ENCODE results near the gene P2RX2. TPM values are rescaled to one million over a fixed set of nuclear protein-coding genes. Genes with fewer than 3 reads are reported as not detected.

Gene P2RX2
- total RNA-seq, 1 donor from 2014 or later = not detected

DNA sequence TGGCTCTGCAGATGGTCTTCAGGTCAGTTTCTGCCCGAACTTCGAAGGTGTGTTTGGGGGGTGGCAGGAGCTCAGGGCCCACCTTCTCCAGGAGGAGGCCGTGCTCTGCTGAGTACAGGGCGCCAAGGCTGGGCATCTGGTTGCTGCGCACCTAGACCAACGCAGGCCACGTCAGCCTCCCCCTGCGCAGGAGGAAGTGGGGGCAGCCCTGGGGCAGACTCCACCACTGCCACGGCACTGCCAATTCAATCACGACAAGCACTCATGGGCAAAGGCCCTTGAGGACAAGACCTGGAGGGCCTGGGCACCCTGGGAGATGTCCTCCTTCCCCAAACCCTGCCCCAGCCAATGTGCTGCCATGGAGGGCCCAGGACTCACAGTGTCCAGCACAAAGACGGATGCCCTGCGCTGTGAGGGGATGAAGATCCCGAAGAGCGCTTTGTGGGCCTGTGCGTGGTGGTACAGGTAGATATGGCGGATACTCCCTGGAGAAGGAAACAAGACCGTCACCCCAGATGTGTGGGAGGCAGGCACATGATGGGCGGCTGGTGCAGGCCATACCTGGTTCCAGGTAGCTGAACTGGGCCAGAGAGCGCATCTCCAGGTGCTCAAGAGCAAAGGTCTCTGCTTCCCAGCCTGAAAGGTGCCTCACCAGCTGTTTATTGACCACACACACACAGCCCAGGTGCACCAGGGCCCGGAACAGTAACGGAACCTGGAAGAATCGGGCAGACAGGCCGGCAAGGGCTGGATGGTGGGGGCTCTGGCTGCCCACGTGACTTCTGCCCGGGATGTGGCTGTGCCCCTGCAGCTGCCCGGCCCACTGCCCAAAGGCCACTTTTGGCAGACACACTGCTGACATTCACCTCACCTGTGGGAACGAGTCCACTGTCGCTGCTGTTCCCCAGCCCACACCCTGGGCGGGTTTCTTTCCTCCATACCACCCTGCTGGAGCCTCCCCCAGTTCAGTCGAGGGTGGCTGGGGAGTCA lies 24.6 kb downstream of the P2RX2 start:
- intact Hi-C loops (cut with DNase I) = no loop called here
- Histone ChIP-seq H3K9me3 (no peaks in the 10 kb centered on the region), H3K27ac (no peak overlapping the region), H3K27me3 (no peaks in the 10 kb centered on the region), H3K4me3 (no peak overlapping the region), H3K36me3 (peaks cover 0 to 44% of the 10 kb centered on the region in 2 donors), H3K4me1 (no peaks in the 10 kb centered on the region)
- DNase-seq (ENCODE audit: extremely low spot score in 2 of 2) = no peak
- TF ChIP-seq POLR2A (IDR thresholded peaks at IDR 0.05) (no peak), POLR2AphosphoS5 (IDR thresholded peaks at IDR 0.05; ENCODE audit: insufficient read depth in 1 of 2, low read depth in 1 of 2) (no peak)
- TF ChIP-seq, protein P1, sequence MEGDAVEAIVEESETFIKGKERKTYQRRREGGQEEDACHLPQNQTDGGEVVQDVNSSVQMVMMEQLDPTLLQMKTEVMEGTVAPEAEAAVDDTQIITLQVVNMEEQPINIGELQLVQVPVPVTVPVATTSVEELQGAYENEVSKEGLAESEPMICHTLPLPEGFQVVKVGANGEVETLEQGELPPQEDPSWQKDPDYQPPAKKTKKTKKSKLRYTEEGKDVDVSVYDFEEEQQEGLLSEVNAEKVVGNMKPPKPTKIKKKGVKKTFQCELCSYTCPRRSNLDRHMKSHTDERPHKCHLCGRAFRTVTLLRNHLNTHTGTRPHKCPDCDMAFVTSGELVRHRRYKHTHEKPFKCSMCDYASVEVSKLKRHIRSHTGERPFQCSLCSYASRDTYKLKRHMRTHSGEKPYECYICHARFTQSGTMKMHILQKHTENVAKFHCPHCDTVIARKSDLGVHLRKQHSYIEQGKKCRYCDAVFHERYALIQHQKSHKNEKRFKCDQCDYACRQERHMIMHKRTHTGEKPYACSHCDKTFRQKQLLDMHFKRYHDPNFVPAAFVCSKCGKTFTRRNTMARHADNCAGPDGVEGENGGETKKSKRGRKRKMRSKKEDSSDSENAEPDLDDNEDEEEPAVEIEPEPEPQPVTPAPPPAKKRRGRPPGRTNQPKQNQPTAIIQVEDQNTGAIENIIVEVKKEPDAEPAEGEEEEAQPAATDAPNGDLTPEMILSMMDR (IDR thresholded peaks at IDR 0.05) = no peak

DNA sequence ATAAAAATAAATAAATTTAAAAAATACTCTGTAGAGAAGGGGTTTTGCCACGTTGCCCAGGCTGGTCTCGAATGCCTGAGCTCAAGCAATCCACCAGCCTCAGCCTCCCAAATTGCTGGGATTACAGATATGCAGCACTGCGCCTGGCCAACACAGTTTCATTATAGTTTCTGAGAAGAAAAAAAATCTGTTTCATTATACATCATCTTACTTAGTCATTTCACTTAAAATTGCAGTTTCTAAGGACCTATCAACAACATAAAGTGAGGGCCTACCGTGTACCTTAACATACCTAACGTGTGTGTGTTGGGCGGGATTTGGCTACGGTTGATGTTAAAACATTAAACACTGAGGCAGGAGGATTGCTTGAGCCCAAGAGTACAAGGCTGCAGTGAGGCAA lies 28.3 kb downstream of the P2RX2 start:
- intact Hi-C loops (cut with DNase I) = no loop called here
- Histone ChIP-seq H3K9me3 (no peaks in the 10 kb centered on the region), H3K36me3 (peaks cover 0 to 52% of the 10 kb centered on the region in 2 donors)

DNA sequence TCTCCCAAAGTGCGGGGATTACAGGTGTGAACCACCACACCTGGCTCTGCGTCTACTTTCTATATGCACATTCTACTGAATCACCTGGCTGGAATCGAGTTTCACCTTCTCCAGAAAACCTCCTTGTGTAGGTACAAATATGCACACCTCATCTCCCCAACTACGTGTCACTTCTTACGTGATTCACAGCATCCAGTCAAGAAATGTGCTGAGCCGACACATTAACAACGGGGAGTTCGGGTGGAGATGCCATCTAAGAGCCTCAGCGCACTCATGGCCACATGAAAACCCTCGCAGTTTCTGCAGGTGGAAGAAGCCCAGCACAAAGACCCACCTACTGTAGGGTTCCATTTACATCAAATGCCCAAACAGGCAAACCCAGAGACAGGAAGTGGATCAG lies 29.3 kb downstream of the P2RX2 start:
- H3K36me3 ChIP-seq = peaks cover 0 to 49% of the 10 kb centered on the region in 2 donors
- intact Hi-C loops (cut with DNase I) = no loop called here
- no peaks in the 10 kb centered on the region for H3K27me3 ChIP-seq

More for the DNA sequence above, 28.3 kb downstream of the P2RX2 start:
- Histone ChIP-seq H3K27me3 (no peaks in the 10 kb centered on the region), H3K4me3 (no peak overlapping the region), H3K4me1 (no peaks in the 10 kb centered on the region), H3K27ac (no peak overlapping the region)
- TF ChIP-seq POLR2A (IDR thresholded peaks at IDR 0.05) (no peak), POLR2AphosphoS5 (IDR thresholded peaks at IDR 0.05; ENCODE audit: insufficient read depth in 1 of 2, low read depth in 1 of 2) (no peak)
- TF ChIP-seq, protein P1 (IDR thresholded peaks at IDR 0.05) = no peak
- DNase-seq (ENCODE audit: extremely low spot score in 2 of 2) = no peak

DNA sequence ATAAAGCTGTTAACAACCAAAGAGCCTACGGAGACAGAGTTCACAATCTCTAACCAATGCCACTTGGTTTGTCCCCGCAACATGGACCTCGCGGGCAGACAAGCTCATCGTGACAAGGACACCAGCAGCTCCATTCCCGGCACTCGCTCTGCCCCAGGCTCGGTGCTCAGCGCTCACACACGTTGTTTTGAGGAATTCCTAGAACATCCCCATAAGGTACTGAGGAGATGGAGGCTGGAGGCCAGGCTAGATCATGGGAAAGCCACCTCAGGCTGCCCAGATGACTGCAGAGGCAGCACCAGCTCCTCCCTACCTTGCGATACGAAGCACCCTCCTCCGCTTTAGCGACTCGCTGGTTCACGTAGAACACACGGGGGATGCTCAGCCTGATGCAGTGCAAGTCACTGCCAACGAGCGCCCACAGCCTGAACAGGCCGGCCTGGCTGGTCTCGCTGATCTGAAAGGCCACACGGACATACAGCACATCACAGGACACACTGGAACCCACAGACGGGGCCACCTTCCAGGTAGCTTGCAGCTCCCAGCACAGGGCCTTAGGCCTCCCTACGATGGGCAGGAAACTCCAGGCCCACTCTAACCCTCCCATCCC lies 30.1 kb downstream of the P2RX2 start:
- H3K4me3 ChIP-seq = no peak overlapping the region
- DNase-seq (ENCODE audit: extremely low spot score in 2 of 2) = no peak
- H3K27ac ChIP-seq = no peak overlapping the region
- no peaks in the 10 kb centered on the region for H3K9me3 ChIP-seq
- H3K4me1 ChIP-seq = no peaks in the 10 kb centered on the region
- intact Hi-C loops (cut with DNase I) = no loop called here
- TF ChIP-seq POLR2A (IDR thresholded peaks at IDR 0.05) (no peak), POLR2AphosphoS5 (IDR thresholded peaks at IDR 0.05; ENCODE audit: insufficient read depth in 1 of 2, low read depth in 1 of 2) (no peak)
- TF ChIP-seq, protein P1 (IDR thresholded peaks at IDR 0.05) = no peak
- H3K27me3 ChIP-seq = no peaks in the 10 kb centered on the region
- peaks cover 0 to 47% of the 10 kb centered on the region in 2 donors for H3K36me3 ChIP-seq

More for the DNA sequence above, 29.3 kb downstream of the P2RX2 start:
- Histone ChIP-seq H3K4me3 (no peak overlapping the region), H3K9me3 (no peaks in the 10 kb centered on the region), H3K4me1 (no peaks in the 10 kb centered on the region), H3K27ac (no peak overlapping the region)
- DNase-seq (ENCODE audit: extremely low spot score in 2 of 2) = no peak
- TF ChIP-seq POLR2AphosphoS5 (IDR thresholded peaks at IDR 0.05; ENCODE audit: insufficient read depth in 1 of 2, low read depth in 1 of 2) = no peak
- TF ChIP-seq POLR2A (IDR thresholded peaks at IDR 0.05) = no peak
- TF ChIP-seq, protein P1 (IDR thresholded peaks at IDR 0.05) = no peak
